ENCODE results near the gene PTTG1IP2.

The PTTG1IP2 gene

DNA sequence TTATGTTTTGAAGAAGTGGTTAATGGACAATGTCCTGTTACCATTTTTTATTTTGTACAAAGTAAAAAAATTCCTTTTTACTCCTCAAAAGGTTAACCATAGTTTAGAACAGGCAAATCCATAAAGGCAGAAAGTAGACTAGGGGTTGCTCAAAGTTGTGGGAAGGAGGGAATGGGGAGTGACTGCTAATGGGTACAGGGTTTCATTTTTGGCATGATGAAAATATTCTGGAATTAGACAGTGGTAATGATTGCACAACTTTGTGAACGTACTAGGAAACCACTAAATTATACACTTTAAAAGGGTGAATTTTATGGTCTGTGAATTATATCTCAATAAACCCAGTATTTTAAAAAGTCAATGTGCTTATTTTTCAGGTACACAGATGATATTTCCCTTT lies 91.3 kb downstream of the PTTG1IP2 start:
- TF ChIP-seq EP300 (IDR thresholded peaks at IDR 0.05; ENCODE audit: borderline replicate concordance), result no peak
